Esophagus muscularis mucosa (tissue), 4 donors: Measurements from ENCODE around the gene C3orf62. TPM values are rescaled to one million over a fixed set of nuclear protein-coding genes. Genes with fewer than 3 reads are reported as not detected.

ENCODE experiments used
- DNase-seq: peaks from one replicate; pipeline ENCODE4 v3.0.0-alpha.2; 2017; ENCODE audit errors: extremely low spot score
- H3K27ac ChIP-seq, 4 donors: fragments of 200-600 bp; sonication (generic); replicated peaks in 1 of 4; 1 replicate in 3 of 4; 2 replicates in 1 of 4; pipeline ENCODE4 v1.5.1; 2016 to 2019; ENCODE audit warnings: mild to moderate bottlenecking in 1 of 4
- H3K27me3 ChIP-seq, 4 donors: fragments of 200-600 bp; sonication (generic); one replicate each; pipeline versions ENCODE4 v1.5.1 to v1.6.0; 2016 to 2019
- H3K36me3 ChIP-seq, 4 donors: fragments of 200-600 bp; sonication (generic); one replicate each; pipeline ENCODE4 v1.5.1; 2016 to 2019
- H3K4me1 ChIP-seq, 4 donors: fragments of 200-600 bp; sonication (generic); one replicate each; pipeline ENCODE4 v1.5.1; 2016 to 2019
- H3K4me3 ChIP-seq, 4 donors: fragments of 200-600 bp; sonication (generic); 1 replicate in 2 of 4; 2 replicates in 2 of 4; pipeline ENCODE4 v1.5.1; 2016 to 2019; ENCODE audit warnings: mild to moderate bottlenecking in 4 of 4, moderate library complexity in 1 of 4
- H3K9me3 ChIP-seq, 4 donors: fragments of 200-600 bp; sonication (generic); 1 replicate in 3 of 4; 2 replicates in 1 of 4; pipeline ENCODE4 v1.5.1; 2016 to 2019
- EP300 ChIP-seq: sonication (generic); formaldehyde crosslinking; IDR thresholded peaks from one replicate; pipeline ENCODE4 v1.6.1; 2017; ENCODE audit warnings: antibody characterized with exemption
- POLR2A ChIP-seq: fragments of 450-650 bp; IDR thresholded peaks from one replicate; pipeline ENCODE4 v1.6.1; 2017; ENCODE audit warnings: antibody characterized with exemption, moderate library complexity, mild to moderate bottlenecking, low read depth
- POLR2AphosphoS5 ChIP-seq, 2 donors: sonication (generic); formaldehyde crosslinking; IDR thresholded peaks; one replicate each; pipeline ENCODE4 v1.6.1; 2017; ENCODE audit warnings: antibody characterized with exemption in 2 of 2
- WGBS: methylation state at CpG from one replicate; pipeline ENCODE4 v1.1.5; 2018; 5-methylcytosine and 5-hydroxymethylcytosine counted together
- intact Hi-C: fragments of 100-400 bp; cut with DNase I; formaldehyde crosslinking; loops from one replicate; pipeline ENCODE4 v1.15.1; 2023
- total RNA-seq, 4 donors: library from RNA; depleted of rRNA; stranded (reverse); fragments of >200 nt; gene quantifications; one replicate each; pipeline versions ENCODE4 v1.1.0 to v1.2.1, GENCODE V29; 2016
- TF ChIP-seq, protein P1 (sequence below), 3 experiments: fragments of 200-600 bp in 2 of 3; fragments of 450-650 bp in 1 of 3; sonication (generic) in 2 of 3; IDR thresholded peaks; one replicate each; pipeline ENCODE4 v1.5.1; 2017 to 2019; ENCODE audit warnings: antibody characterized with exemption in 3 of 3, mild to moderate bottlenecking in 2 of 3, moderate library complexity in 1 of 3

Gene C3orf62
- total RNA-seq, 4 donors from 2014 or later, result 3.1 to 8.7 (median 5.8) TPM

DNA sequence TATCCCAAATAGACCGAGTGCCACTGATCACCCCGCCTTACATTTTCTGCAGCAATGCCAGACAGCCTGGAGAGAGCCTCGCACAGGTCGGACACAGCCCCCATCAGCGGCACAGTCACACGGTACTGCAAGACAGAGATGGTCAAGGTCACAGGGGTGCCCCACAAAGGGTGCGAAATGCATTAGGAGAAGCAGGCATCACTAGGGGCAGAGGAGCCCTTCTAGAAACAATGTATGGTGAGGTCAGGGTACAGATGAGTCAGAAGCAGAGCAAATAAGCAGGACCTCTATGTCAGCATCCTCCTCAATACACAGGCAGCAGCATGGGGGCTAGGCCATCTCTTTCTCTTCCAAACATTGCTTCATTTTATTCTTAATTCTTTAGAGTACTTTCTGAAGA is 21.5 kb upstream of the C3orf62 start:
- TF ChIP-seq, protein P1, sequence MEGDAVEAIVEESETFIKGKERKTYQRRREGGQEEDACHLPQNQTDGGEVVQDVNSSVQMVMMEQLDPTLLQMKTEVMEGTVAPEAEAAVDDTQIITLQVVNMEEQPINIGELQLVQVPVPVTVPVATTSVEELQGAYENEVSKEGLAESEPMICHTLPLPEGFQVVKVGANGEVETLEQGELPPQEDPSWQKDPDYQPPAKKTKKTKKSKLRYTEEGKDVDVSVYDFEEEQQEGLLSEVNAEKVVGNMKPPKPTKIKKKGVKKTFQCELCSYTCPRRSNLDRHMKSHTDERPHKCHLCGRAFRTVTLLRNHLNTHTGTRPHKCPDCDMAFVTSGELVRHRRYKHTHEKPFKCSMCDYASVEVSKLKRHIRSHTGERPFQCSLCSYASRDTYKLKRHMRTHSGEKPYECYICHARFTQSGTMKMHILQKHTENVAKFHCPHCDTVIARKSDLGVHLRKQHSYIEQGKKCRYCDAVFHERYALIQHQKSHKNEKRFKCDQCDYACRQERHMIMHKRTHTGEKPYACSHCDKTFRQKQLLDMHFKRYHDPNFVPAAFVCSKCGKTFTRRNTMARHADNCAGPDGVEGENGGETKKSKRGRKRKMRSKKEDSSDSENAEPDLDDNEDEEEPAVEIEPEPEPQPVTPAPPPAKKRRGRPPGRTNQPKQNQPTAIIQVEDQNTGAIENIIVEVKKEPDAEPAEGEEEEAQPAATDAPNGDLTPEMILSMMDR (IDR thresholded peaks at IDR 0.05), result no peak
- TF ChIP-seq POLR2AphosphoS5 (IDR thresholded peaks at IDR 0.05) (no peak), EP300 (no peak), POLR2A (no peak)
- Histone ChIP-seq H3K9me3 (no peaks in the 10 kb centered on the region), H3K36me3 (peaks cover 71 to 98% (median 93%) of the 10 kb centered on the region in 4 donors), H3K4me3 (no peak overlapping the region), H3K27me3 (no peaks in the 10 kb centered on the region), H3K27ac (no peak overlapping the region), H3K4me1 (peaks cover 21 to 25% (median 23%) of the 10 kb centered on the region in 4 donors)
- no peak for DNase-seq
- intact Hi-C loops, result loop anchor here (5.0 kb wide), 1 partner anchor 149 kb away; no protein-coding TSS in a partner anchor
- 92% methylated on average over 7 of the region's 7 CpGs for WGBS

- intact Hi-C loops, result loop anchor here (5.0 kb wide), 1 partner anchor 150 kb away; no protein-coding TSS in a partner anchor
- H3K4me3 ChIP-seq, result no peak overlapping the region
- WGBS, result 57% methylated on average over 2 of the region's 2 CpGs
- H3K36me3 ChIP-seq, result peaks cover 75 to 98% (median 93%) of the 10 kb centered on the region in 4 donors
- H3K27ac ChIP-seq, result peak overlapping the region; percentile 64 to 77 (median 72)
- H3K9me3 ChIP-seq, result no peaks in the 10 kb centered on the region
- DNase-seq, result no peak
- TF ChIP-seq EP300, result no peak
- TF ChIP-seq POLR2AphosphoS5 (IDR thresholded peaks at IDR 0.05), result peak; percentile 15 to 26
- H3K27me3 ChIP-seq, result no peaks in the 10 kb centered on the region
- peaks cover 18 to 25% (median 22%) of the 10 kb centered on the region in 4 donors for H3K4me1 ChIP-seq
These were observed 19.9 kb upstream of the C3orf62 start for GRCh38 chr3:49296781-49297411.

GRCh38 chr3:49295489-49296058 is 18.5 kb upstream of the C3orf62 start:
- Histone ChIP-seq H3K27me3 (no peaks in the 10 kb centered on the region), H3K9me3 (no peaks in the 10 kb centered on the region), H3K27ac (peak overlapping the region; percentile 64 to 77 (median 72)), H3K4me1 (peaks cover 18 to 25% (median 22%) of the 10 kb centered on the region in 4 donors), H3K36me3 (peaks cover 75 to 98% (median 93%) of the 10 kb centered on the region in 4 donors), H3K4me3 (no peak overlapping the region)
- intact Hi-C loops, result loop anchor here (5.0 kb wide), 1 partner anchor 152 kb away; no protein-coding TSS in a partner anchor
- TF ChIP-seq, protein P1 (IDR thresholded peaks at IDR 0.05), result peak; percentile 58 to 62 (median 60)
- no peak for TF ChIP-seq EP300
- WGBS, result 63% methylated on average over 11 of the region's 11 CpGs
- DNase-seq, result no peak

DNA sequence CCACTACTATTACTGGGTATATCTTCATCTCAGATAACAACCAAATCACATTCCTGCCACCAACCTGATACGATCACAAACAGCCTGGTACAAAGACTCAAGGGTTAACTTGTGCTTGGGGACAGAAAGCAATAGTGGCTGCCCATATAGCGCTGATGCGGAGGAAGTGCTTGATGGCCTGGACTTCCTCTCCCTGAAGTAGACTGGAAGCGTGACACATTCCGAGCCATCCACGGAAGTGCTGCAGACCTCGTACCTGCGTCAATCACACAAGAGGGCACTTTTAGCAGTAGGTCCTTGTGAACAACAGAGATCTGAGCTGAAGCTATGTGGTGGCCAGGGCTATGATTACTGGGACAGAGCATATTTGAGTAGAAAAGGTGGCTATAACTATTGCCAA is 17.3 kb upstream of the C3orf62 start:
- Histone ChIP-seq H3K9me3 (no peaks in the 10 kb centered on the region), H3K36me3 (peaks cover 77 to 98% (median 93%) of the 10 kb centered on the region in 4 donors), H3K4me1 (peaks cover 18 to 25% (median 22%) of the 10 kb centered on the region in 4 donors), H3K4me3 (no peak overlapping the region), H3K27ac (no peak overlapping the region), H3K27me3 (no peaks in the 10 kb centered on the region)
- intact Hi-C loops, result no loop called here
- no peak for DNase-seq
- WGBS, result 77% methylated on average over 8 of the region's 8 CpGs
- TF ChIP-seq, protein P1 (IDR thresholded peaks at IDR 0.05), result no peak
- TF ChIP-seq POLR2AphosphoS5 (IDR thresholded peaks at IDR 0.05) (peak; percentile 9 to 25), POLR2A (no peak), EP300 (no peak)

DNA sequence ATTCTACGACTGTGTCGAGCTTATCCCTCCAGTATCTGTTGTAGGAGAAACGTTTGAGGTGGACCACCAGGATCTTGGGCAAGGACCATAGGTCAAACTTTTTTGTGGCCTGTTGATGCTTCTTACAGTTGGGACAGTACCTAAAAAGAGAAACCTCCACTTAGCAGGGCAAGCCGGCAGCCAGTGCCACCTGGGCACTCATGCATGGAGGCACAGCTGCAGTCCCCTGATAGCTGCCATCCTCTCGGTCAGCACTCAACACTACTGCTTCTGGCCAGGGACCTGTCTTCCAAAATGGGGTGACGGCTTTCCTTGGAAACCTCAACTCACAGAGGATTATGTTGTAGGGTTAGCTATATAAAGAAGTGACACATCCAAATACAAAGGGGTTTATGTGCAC is 7.0 kb upstream of the C3orf62 start:
- WGBS, result 91% methylated on average over 6 of the region's 6 CpGs
- no peak overlapping the region for H3K4me3 ChIP-seq
- H3K27me3 ChIP-seq, result no peaks in the 10 kb centered on the region
- H3K36me3 ChIP-seq, result peaks cover 49 to 100% (median 92%) of the 10 kb centered on the region in 4 donors
- no peak for DNase-seq
- H3K9me3 ChIP-seq, result no peaks in the 10 kb centered on the region
- intact Hi-C loops, result no loop called here
- TF ChIP-seq POLR2AphosphoS5 (IDR thresholded peaks at IDR 0.05) (no peak), EP300 (no peak), POLR2A (no peak)
- TF ChIP-seq, protein P1 (IDR thresholded peaks at IDR 0.05), result no peak
- peaks cover 0 to 10% (median 4%) of the 10 kb centered on the region in 4 donors for H3K4me1 ChIP-seq
- no peak overlapping the region for H3K27ac ChIP-seq
